ENCODE measurements around the gene TXLNG.
"Not testable (repeated sequence)": the region's sequence is repeated elsewhere in the genome, so short reads cannot be mapped to it uniquely, and the experiment has no call there.

TXLNG gene

DNA sequence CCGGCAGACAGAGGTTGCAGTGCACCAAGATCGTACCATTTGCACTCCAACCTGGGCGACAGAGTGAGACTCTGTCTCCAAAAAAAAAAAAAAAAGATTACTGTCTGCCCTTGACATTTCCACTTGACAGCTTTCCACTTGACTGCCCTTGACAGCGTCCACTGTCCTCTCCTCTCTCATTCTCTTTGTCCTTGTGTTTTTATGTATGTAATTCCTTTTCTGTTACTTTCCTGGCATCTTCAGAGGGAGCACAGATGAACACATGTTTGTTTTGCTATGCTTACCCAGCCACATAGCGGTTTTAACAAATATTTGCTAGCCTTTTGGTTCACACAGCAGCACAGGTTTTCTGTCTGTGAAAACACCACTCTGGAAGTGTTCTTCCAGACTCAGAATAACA is 40.6 kb upstream of the TXLNG start:
- no peak for DNase-seq
- peaks cover 57% of the 10 kb centered on the region for H3K36me3 ChIP-seq (replicated peaks)
- TF ChIP-seq, protein P1, sequence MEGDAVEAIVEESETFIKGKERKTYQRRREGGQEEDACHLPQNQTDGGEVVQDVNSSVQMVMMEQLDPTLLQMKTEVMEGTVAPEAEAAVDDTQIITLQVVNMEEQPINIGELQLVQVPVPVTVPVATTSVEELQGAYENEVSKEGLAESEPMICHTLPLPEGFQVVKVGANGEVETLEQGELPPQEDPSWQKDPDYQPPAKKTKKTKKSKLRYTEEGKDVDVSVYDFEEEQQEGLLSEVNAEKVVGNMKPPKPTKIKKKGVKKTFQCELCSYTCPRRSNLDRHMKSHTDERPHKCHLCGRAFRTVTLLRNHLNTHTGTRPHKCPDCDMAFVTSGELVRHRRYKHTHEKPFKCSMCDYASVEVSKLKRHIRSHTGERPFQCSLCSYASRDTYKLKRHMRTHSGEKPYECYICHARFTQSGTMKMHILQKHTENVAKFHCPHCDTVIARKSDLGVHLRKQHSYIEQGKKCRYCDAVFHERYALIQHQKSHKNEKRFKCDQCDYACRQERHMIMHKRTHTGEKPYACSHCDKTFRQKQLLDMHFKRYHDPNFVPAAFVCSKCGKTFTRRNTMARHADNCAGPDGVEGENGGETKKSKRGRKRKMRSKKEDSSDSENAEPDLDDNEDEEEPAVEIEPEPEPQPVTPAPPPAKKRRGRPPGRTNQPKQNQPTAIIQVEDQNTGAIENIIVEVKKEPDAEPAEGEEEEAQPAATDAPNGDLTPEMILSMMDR (IDR thresholded peaks at IDR 0.05; ENCODE audit: low read depth, low read length, missing control alignments), result no peak
- H3K4me3 ChIP-seq (ENCODE audit: low read depth, low read length), result no peak overlapping the region
- no peak overlapping the region for H3K27ac ChIP-seq
- no peaks in the 10 kb centered on the region for H3K27me3 ChIP-seq (replicated peaks)
- in situ Hi-C loops (cut with HindIII; ENCODE audit: low pct_ligation_motif_present, low sequenced_read_pairs), result no loop called here

DNA sequence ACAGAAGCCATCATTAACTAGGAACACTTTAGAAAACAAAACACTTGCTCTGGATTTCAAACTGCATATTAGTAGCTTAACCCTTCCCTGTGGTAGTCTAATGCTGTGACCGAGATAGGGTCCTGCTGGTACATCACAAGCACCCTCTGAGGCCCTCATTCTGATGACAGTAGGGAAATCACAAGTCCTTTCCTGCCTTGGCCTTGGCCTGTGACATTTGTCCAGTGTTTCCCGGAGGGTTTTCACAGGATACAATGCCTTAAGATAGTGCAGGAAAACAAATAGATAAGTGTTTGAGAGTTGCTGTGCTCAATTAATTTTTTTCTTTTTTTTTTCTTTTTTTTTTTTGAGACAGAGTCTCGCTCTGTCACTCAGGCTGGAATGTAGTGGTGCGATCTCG is 37.8 kb upstream of the TXLNG start:
- peaks cover 48% of the 10 kb centered on the region for H3K36me3 ChIP-seq (replicated peaks)
- no peak overlapping the region for H3K4me3 ChIP-seq (ENCODE audit: low read depth, low read length)
- H3K27ac ChIP-seq, result no peak overlapping the region
- DNase-seq, result no peak
- in situ Hi-C loops (cut with HindIII; ENCODE audit: low pct_ligation_motif_present, low sequenced_read_pairs), result no loop called here
- H3K27me3 ChIP-seq (replicated peaks), result no peaks in the 10 kb centered on the region
- TF ChIP-seq, protein P1 (IDR thresholded peaks at IDR 0.05; ENCODE audit: low read depth, low read length, missing control alignments), result no peak

DNA sequence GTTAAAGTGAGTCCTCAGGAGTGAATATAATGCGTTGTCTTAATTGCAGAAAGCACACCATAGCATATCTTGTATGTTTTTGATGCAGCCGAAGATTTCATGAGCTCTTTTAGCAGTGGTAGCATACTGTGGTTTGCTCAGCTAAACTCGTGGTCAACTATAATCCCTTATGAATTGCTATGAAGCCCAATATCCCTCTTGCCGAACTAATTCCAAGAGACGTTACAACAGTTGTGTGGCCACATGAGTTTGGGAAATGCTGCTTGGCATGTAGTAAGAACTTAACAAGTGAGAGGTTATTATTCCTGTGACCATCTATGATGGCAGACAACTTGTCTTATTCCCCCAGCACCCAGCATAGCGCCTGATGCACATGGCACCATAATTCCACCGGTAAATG is 36.1 kb upstream of the TXLNG start:
- in situ Hi-C loops (cut with HindIII; ENCODE audit: low pct_ligation_motif_present, low sequenced_read_pairs), result no loop called here
- H3K27me3 ChIP-seq (replicated peaks), result no peaks in the 10 kb centered on the region
- H3K4me3 ChIP-seq (ENCODE audit: low read depth, low read length), result no peak overlapping the region
- no peak overlapping the region for H3K27ac ChIP-seq
- no peak for DNase-seq
- H3K36me3 ChIP-seq (replicated peaks), result peaks cover 44% of the 10 kb centered on the region
- TF ChIP-seq, protein P1 (IDR thresholded peaks at IDR 0.05; ENCODE audit: low read depth, low read length, missing control alignments), result no peak

DNA sequence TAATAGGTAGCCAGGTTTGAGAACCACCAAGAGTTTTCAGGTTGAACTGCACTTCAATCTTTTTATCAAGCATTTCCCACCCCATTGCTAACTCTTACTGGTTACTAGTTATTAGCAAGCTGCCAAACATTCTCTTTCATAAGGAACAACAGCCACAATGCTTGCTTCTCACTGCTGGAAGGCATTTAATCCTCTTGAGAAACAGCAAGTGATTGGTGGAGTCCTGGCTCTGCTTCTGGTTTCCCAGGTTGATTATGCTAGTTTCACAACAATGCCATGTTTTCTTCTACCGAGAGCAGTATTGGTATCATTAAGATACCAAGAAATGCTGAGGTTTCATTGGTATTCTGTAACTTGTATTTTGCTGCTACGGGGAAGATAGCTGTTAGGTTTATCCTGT is 32.2 kb upstream of the TXLNG start:
- Histone ChIP-seq H3K27me3 (replicated peaks) (no peaks in the 10 kb centered on the region), H3K4me3 (ENCODE audit: low read depth, low read length) (no peak overlapping the region), H3K27ac (no peak overlapping the region), H3K36me3 (replicated peaks) (peaks cover 41% of the 10 kb centered on the region)
- in situ Hi-C loops (cut with HindIII; ENCODE audit: low pct_ligation_motif_present, low sequenced_read_pairs), result no loop called here
- DNase-seq, result no peak
- TF ChIP-seq, protein P1 (IDR thresholded peaks at IDR 0.05; ENCODE audit: low read depth, low read length, missing control alignments), result no peak

DNA sequence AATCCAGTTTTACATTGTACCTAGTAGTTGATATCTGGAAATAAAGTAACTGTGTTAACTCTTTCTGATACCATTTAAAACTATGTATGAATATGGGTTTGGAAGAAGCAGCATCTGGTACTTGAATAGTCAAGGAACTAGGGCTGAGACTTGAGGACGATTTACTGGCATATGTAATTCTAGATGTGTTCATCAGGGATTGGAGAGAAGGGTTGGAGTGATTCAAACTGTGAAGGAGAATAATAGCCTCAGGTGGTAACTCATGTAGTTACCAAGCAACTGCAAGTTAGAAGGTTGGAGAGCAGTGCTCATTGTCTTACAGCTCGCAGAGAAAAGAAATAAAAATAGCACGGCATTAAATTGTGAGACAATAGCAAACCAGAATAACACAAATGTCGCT is 29.5 kb upstream of the TXLNG start:
- H3K27me3 ChIP-seq (replicated peaks), result no peaks in the 10 kb centered on the region
- H3K36me3 ChIP-seq (replicated peaks), result peaks cover 30% of the 10 kb centered on the region
- no peak overlapping the region for H3K4me3 ChIP-seq (ENCODE audit: low read depth, low read length)
- in situ Hi-C loops (cut with HindIII; ENCODE audit: low pct_ligation_motif_present, low sequenced_read_pairs), result no loop called here
- TF ChIP-seq, protein P1 (IDR thresholded peaks at IDR 0.05; ENCODE audit: low read depth, low read length, missing control alignments), result no peak
- H3K27ac ChIP-seq, result no peak overlapping the region
- DNase-seq, result no peak

DNA sequence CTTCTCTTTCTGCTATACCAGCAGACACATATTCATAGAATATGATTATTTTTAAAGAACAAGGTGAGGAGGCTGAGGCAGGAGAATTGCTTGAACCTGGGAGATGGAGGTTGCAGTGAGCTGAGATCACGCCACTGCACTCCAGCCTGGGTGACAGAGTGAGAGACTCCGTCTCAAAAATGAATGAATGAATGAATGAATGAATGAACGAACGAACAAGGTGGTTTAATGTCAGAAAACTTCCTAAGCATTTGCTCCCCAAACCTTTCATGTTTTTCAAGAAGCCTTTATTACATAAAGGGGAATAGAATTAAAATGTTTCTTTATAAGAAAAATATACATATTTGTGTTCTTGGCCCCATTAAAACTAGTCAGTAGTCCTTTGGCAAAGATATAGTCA is 24.8 kb upstream of the TXLNG start:
- H3K27ac ChIP-seq; H3K4me3 ChIP-seq (ENCODE audit: low read depth, low read length); DNase-seq; H3K27me3 ChIP-seq (replicated peaks); in situ Hi-C loops (cut with HindIII; ENCODE audit: low pct_ligation_motif_present, low sequenced_read_pairs): not testable (repeated sequence)
- peaks cover 17% of the 10 kb centered on the region for H3K36me3 ChIP-seq (replicated peaks)

Measured in brain microvascular endothelial cell (primary cell).